OCI-LY7 (cell line): ENCODE results near the gene PIP4K2A. TPM values are rescaled to one million over a fixed set of nuclear protein-coding genes. Genes with fewer than 3 reads are reported as not detected.

Source experiments
- BruUV-seq: library from RNA; stranded (reverse); fragments of 400-500 nt; replicated peaks from 2 replicates; lab custom pipeline; 2021; lab: Mats Ljungman, UMichigan
- CTCF ChIA-PET: fragments of 300-600 bp; sonication (Branson Sonifier 250); formaldehyde crosslinking; loops from one replicate; lab custom pipeline; 2022; ENCODE audit warnings: antibody characterized with exemption; ENCODE audit not compliant: unreplicated experiment; lab: Charles Lee
- POLR2A ChIA-PET: fragments of 300-600 bp; sonication (Branson Sonifier 250); formaldehyde crosslinking; loops from one replicate; lab custom pipeline; 2022; ENCODE audit warnings: antibody characterized with exemption; lab: Charles Lee
- DNase-seq: peaks from one replicate; pipeline ENCODE4 v3.0.0-alpha.2; 2015; ENCODE audit warnings: low spot score
- H2AFZ ChIP-seq: fragments of 200-600 bp; sonication (generic), shearing (Covaris generic); 2 replicates; pipeline ENCODE4 v1.6.1; 2014; ENCODE audit warnings: mild to moderate bottlenecking, antibody characterized with exemption, low read length, moderate library complexity
- H3K27ac ChIP-seq: fragments of 200-600 bp; sonication (generic); 2 replicates; pipeline ENCODE4 v1.5.1; 2014; ENCODE audit warnings: mixed run types, low read depth, mild to moderate bottlenecking, moderate library complexity, low read length, inconsistent platforms; ENCODE audit not compliant: poor library complexity, severe bottlenecking
- H3K36me3 ChIP-seq: fragments of 200-600 bp; sonication (generic); 2 replicates; pipeline ENCODE4 v1.6.1; 2014; ENCODE audit warnings: mild to moderate bottlenecking, antibody characterized with exemption, low read length, moderate library complexity, mixed read lengths; ENCODE audit not compliant: insufficient read depth
- H3K4me1 ChIP-seq: fragments of 200-600 bp; sonication (generic); 2 replicates; pipeline ENCODE4 v1.5.1; 2014; ENCODE audit warnings: mild to moderate bottlenecking, low read length; ENCODE audit not compliant: insufficient read depth, poor library complexity, severe bottlenecking
- H3K4me2 ChIP-seq: fragments of 200-600 bp; sonication (generic); 2 replicates; pipeline ENCODE4 v1.6.1; 2014; ENCODE audit warnings: mild to moderate bottlenecking, low read length
- H3K4me3 ChIP-seq: fragments of 200-600 bp; sonication (generic); 2 replicates; pipeline ENCODE4 v1.5.1; 2014; ENCODE audit warnings: mild to moderate bottlenecking, low read depth, low read length; ENCODE audit not compliant: poor library complexity, severe bottlenecking
- H3K79me2 ChIP-seq: fragments of 200-600 bp; sonication (generic); 2 replicates; pipeline ENCODE4 v1.6.1; 2016; ENCODE audit warnings: low read depth, mild to moderate bottlenecking, low read length, moderate library complexity, mixed read lengths; ENCODE audit not compliant: insufficient read depth
- H3K9me2 ChIP-seq: fragments of 200-600 bp; sonication (generic); 2 replicates; pipeline ENCODE4 v1.6.1; 2016; ENCODE audit warnings: mild to moderate bottlenecking, low read length, mixed read lengths; ENCODE audit not compliant: insufficient read depth
- H3K9me3 ChIP-seq: fragments of 200-600 bp; sonication (generic); 2 replicates; pipeline ENCODE4 v1.6.1; 2014; ENCODE audit warnings: mild to moderate bottlenecking, mixed run types, low read length, mixed read lengths
- H4K20me1 ChIP-seq: fragments of 200-600 bp; sonication (generic); 2 replicates; pipeline ENCODE4 v1.6.1; 2014; ENCODE audit warnings: mild to moderate bottlenecking, antibody characterized with exemption, low read length, moderate library complexity, mixed read lengths; ENCODE audit not compliant: insufficient read depth
- CTCF ChIP-seq: fragments of 200-600 bp; sonication (generic); conservative IDR thresholded peaks from 2 replicates; pipeline ENCODE4 v1.5.1; 2014; ENCODE audit warnings: mild to moderate bottlenecking, antibody characterized with exemption, low read length, moderate library complexity, mixed read lengths
- EZH2phosphoT487 ChIP-seq: fragments of 200-600 bp; sonication (generic); IDR thresholded peaks from 2 replicates; pipeline ENCODE4 v1.6.1; 2018; ENCODE audit warnings: low read depth, borderline replicate concordance, mild to moderate bottlenecking, mixed run types, antibody characterized with exemption, low read length, moderate library complexity, mixed read lengths
- intact Hi-C: fragments of 100-400 bp; cut with micrococcal nuclease; formaldehyde crosslinking; loops from one replicate; pipeline ENCODE4 v1.10.0; 2022; ENCODE audit not compliant: unreplicated experiment
- total RNA-seq, 2 experiments: library from RNA; depleted of rRNA in 1 of 2; stranded (reverse); fragments of >200 nt in 1 of 2; shearing (Covaris generic) in 1 of 2; gene quantifications; 2 replicates each; pipeline ENCODE4 v1.2.3, GENCODE V29; 2014 to 2022

The PIP4K2A gene
- total RNA-seq, 2 experiments from 2014 or later, result 32.5 to 42.6 TPM

DNA sequence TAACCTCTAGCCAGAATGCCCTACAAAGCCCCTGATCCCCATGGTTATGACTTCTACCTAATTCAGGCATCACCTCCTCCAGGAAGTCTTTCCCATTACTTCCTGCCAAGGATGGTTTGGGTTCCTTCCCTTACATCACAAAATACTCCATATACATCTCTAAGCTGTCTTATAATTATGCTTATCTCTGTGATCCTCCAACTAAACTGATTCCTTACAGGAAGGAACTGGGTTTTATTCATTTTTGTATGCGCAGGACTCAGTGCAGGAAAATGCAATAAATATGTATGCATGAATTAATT, 41.3 kb downstream of the PIP4K2A start:
- TF ChIP-seq CTCF, result no peak
- TF ChIP-seq EZH2phosphoT487, result no peak
- Histone ChIP-seq H3K9me2 (no peaks in the 10 kb centered on the region), H3K4me2 (no peak overlapping the region), H3K27ac (no peak overlapping the region), H3K9me3 (no peaks in the 10 kb centered on the region), H4K20me1 (peaks cover 14% of the 10 kb centered on the region; the same call in 1 of the 2 replicates), H3K36me3 (no peaks in the 10 kb centered on the region), H3K4me3 (no peak overlapping the region), H2AFZ (no peak overlapping the region), H3K4me1 (no peaks in the 10 kb centered on the region), H3K79me2 (peaks cover 4% of the 10 kb centered on the region; the same call in 1 of the 2 replicates)
- no peak for DNase-seq
- BruUV-seq, result no TSS peak
- CTCF ChIA-PET, result no interaction called here
- POLR2A ChIA-PET, result no interaction called here
- intact Hi-C loops, result no loop called here

GRCh38 chr10:22672319-22673090, 41.9 kb downstream of the PIP4K2A start:
- no peaks in the 10 kb centered on the region for H3K4me1 ChIP-seq
- BruUV-seq, result no TSS peak
- no peaks in the 10 kb centered on the region for H3K9me2 ChIP-seq
- peaks cover 4% of the 10 kb centered on the region; the same call in 1 of the 2 replicates for H3K79me2 ChIP-seq
- H2AFZ ChIP-seq, result no peak overlapping the region
- no peaks in the 10 kb centered on the region for H3K9me3 ChIP-seq
- H4K20me1 ChIP-seq, result peaks cover 15% of the 10 kb centered on the region; the same call in 1 of the 2 replicates
- ChIA-PET POLR2A (interaction anchor here (0.6 kb wide), 1 partner anchor 287 kb away, joined by 3 read pairs; no protein-coding TSS in a partner anchor), CTCF (no interaction called here)
- TF ChIP-seq CTCF, result no peak
- TF ChIP-seq EZH2phosphoT487, result no peak
- H3K27ac ChIP-seq, result no peak overlapping the region
- no peak overlapping the region for H3K4me2 ChIP-seq
- H3K4me3 ChIP-seq, result no peak overlapping the region
- intact Hi-C loops, result no loop called here
- H3K36me3 ChIP-seq, result no peaks in the 10 kb centered on the region
- DNase-seq, result no peak

- Histone ChIP-seq H3K4me2 (no peak overlapping the region), H2AFZ (no peak overlapping the region), H3K36me3 (no peaks in the 10 kb centered on the region), H4K20me1 (peaks cover 29% of the 10 kb centered on the region), H3K27ac (no peak overlapping the region), H3K4me3 (no peak overlapping the region), H3K9me2 (no peaks in the 10 kb centered on the region), H3K79me2 (peaks cover 20% of the 10 kb centered on the region; the same call in 1 of the 2 replicates), H3K9me3 (no peaks in the 10 kb centered on the region), H3K4me1 (no peaks in the 10 kb centered on the region)
- ChIA-PET CTCF (no interaction called here), POLR2A (interaction anchor here (0.7 to 1.2 kb wide), 4 partner anchors 12 to 251 kb away, joined by 3 read pairs; no protein-coding TSS in a partner anchor)
- DNase-seq, result no peak
- TF ChIP-seq CTCF, result no peak
- no peak for TF ChIP-seq EZH2phosphoT487
- intact Hi-C loops, result no loop called here
- no TSS peak for BruUV-seq
These were observed 43.6 kb downstream of the PIP4K2A start for GRCh38 chr10:22670788-22671187.
